HepG2 (cell line): Measurements from ENCODE around the gene MRRF. TPM values are rescaled to one million over a fixed set of nuclear protein-coding genes. Genes with fewer than 3 reads are reported as not detected.

ENCODE experiments used
- ATAC-seq: fragments of 200-7000 bp; cut with Tn5 transposase; 3 replicates; pipeline ENCODE4 v1.9.1; 2020; ENCODE audit warnings: mild to moderate bottlenecking, moderate library complexity
- BruUV-seq: library from RNA; stranded (reverse); fragments of 400-500 nt; replicated peaks from 2 replicates; lab custom pipeline; 2021; lab: Mats Ljungman, UMichigan
- CTCF ChIA-PET: fragments of 300-600 bp; formaldehyde crosslinking; extraction: SDS; loops from one replicate; lab custom pipeline; 2021; ENCODE audit warnings: low total read pairs, inconsistent platforms, low intra/inter-chr PET ratio; lab: Yijun Ruan, JAX
- POLR2A ChIA-PET: fragments of 350-600 bp; sonication (Branson Sonifier 250); formaldehyde crosslinking; loops from one replicate; lab custom pipeline; 2020; ENCODE audit warnings: antibody characterized with exemption, inconsistent platforms; lab: Yijun Ruan, JAX
- DNase-seq: peaks from one replicate; pipeline ENCODE4 v3.0.0-alpha.2; 2015; ENCODE audit warnings: low spot score
- FAIRE-seq: peaks from 3 replicates; lab custom pipeline; 2011; peaks lifted over from hg19 to GRCh38; lab: Jason Lieb, UNC
- H2AFZ ChIP-seq: one replicate; pipeline ENCODE4 v1.6.1; 2011; ENCODE audit warnings: low read length, inconsistent platforms
- H3K27ac ChIP-seq: fragments of 300-600 bp; 3 replicates; pipeline ENCODE4 v1.8.0; 2011; ENCODE audit warnings: mixed run types, mild to moderate bottlenecking, mixed read lengths, low read length, inconsistent platforms; ENCODE audit not compliant: insufficient read depth; ENCODE audit errors: extremely low read length
- H3K27me3 ChIP-seq, 2 experiments: fragments of 200-600 bp in 1 of 2; 2 replicates in 1 of 2; 3 replicates in 1 of 2; pipeline versions ENCODE4 v1.6.0 to v1.8.0; 2011; ENCODE audit warnings: low read length in 2 of 2, mild to moderate bottlenecking in 2 of 2, moderate library complexity in 2 of 2, inconsistent platforms in 1 of 2; ENCODE audit not compliant: insufficient read depth in 2 of 2, control insufficient read depth in 1 of 2
- H3K36me3 ChIP-seq, 2 experiments: fragments of 200-600 bp in 1 of 2; replicated peaks in 1 of 2; 2 replicates in 1 of 2; 3 replicates in 1 of 2; pipeline versions ENCODE4 v1.5.1 to v1.8.0; 2011; ENCODE audit warnings: low read length in 2 of 2, inconsistent platforms in 1 of 2; ENCODE audit not compliant: insufficient read depth in 2 of 2, control insufficient read depth in 1 of 2
- H3K4me1 ChIP-seq: 2 replicates; pipeline ENCODE4 v1.5.1; 2012; ENCODE audit warnings: low read length, inconsistent platforms; ENCODE audit not compliant: insufficient read depth
- H3K4me2 ChIP-seq: 2 replicates; pipeline ENCODE4 v1.6.0; 2011; ENCODE audit warnings: low read depth, low read length, inconsistent platforms
- H3K4me3 ChIP-seq, 3 experiments: fragments of 200-600 bp in 1 of 3; sonication (generic), shearing (Covaris generic) in 1 of 3; replicated peaks in 1 of 3; 2 replicates each; pipeline ENCODE4 v1.5.1; 2011 to 2016; ENCODE audit warnings: low read length in 3 of 3, inconsistent platforms in 2 of 3, low read depth in 2 of 3, mild to moderate bottlenecking in 2 of 3, control low read depth in 1 of 3, mixed read lengths in 1 of 3; ENCODE audit not compliant: insufficient read depth in 1 of 3
- H3K79me2 ChIP-seq: one replicate; pipeline ENCODE4 v1.6.1; 2011; ENCODE audit warnings: low read length, inconsistent platforms; ENCODE audit not compliant: insufficient read depth
- H3K9ac ChIP-seq: 2 replicates; pipeline ENCODE4 v1.6.0; 2011; ENCODE audit warnings: mild to moderate bottlenecking, low read depth, low read length, inconsistent platforms; ENCODE audit not compliant: insufficient read depth
- H3K9me3 ChIP-seq: 2 replicates; pipeline ENCODE4 v1.5.1; 2012; ENCODE audit warnings: mild to moderate bottlenecking, low read length
- H4K20me1 ChIP-seq: 2 replicates; pipeline ENCODE4 v1.6.0; 2011; ENCODE audit warnings: inconsistent platforms, mild to moderate bottlenecking, low read length, moderate library complexity; ENCODE audit not compliant: insufficient read depth
- ATAD3A ChIP-seq: sonication (generic); formaldehyde crosslinking; IDR thresholded peaks from 2 replicates; pipeline ENCODE4 v1.4.0; 2020; ENCODE audit warnings: missing genetic modification reagents
- JUND ChIP-seq: sonication (generic); formaldehyde crosslinking; IDR thresholded peaks from 2 replicates; pipeline ENCODE4 v1.8.0; 2022; ENCODE audit warnings: mild to moderate bottlenecking, missing genetic modification reagents
- KDM6A ChIP-seq: IDR thresholded peaks from 2 replicates; pipeline ENCODE4 v1.6.1; 2016; ENCODE audit warnings: low read depth
- MYNN ChIP-seq: sonication (generic); formaldehyde crosslinking; IDR thresholded peaks from 2 replicates; pipeline ENCODE4 v1.4.0; 2020; ENCODE audit warnings: mild to moderate bottlenecking, low read depth, missing genetic modification reagents
- ZBTB20 ChIP-seq: sonication (generic); formaldehyde crosslinking; IDR thresholded peaks from 2 replicates; pipeline ENCODE4 v1.8.1; 2023; ENCODE audit warnings: missing genetic modification reagents, low read depth, mild to moderate bottlenecking, borderline replicate concordance
- ZFP90 ChIP-seq: sonication (generic); formaldehyde crosslinking; IDR thresholded peaks from 2 replicates; pipeline ENCODE4 v1.8.0; 2022; ENCODE audit warnings: missing genetic modification reagents, mild to moderate bottlenecking, inconsistent platforms, borderline replicate concordance
- ZMYM2 ChIP-seq: sonication (generic); formaldehyde crosslinking; IDR thresholded peaks from 2 replicates; pipeline ENCODE4 v1.8.0; 2022; ENCODE audit warnings: mild to moderate bottlenecking, missing genetic modification reagents
- ZNF3 ChIP-seq: IDR thresholded peaks from 2 replicates; pipeline ENCODE4 v1.7.0; 2017; ENCODE audit warnings: inconsistent platforms
- ZNF484 ChIP-seq: sonication (generic); formaldehyde crosslinking; IDR thresholded peaks from 2 replicates; pipeline ENCODE4 v1.5.1; 2020; ENCODE audit warnings: mild to moderate bottlenecking, low read depth, missing genetic modification reagents, borderline replicate concordance
- ZNF530 ChIP-seq: sonication (generic); formaldehyde crosslinking; IDR thresholded peaks from 2 replicates; pipeline ENCODE4 v1.5.0; 2020; ENCODE audit warnings: low read depth, mild to moderate bottlenecking, missing genetic modification reagents
- ZNF749 ChIP-seq: sonication (generic); formaldehyde crosslinking; IDR thresholded peaks from 2 replicates; pipeline ENCODE4 v1.8.0; 2022; ENCODE audit warnings: mild to moderate bottlenecking, missing genetic modification reagents, moderate library complexity, borderline replicate concordance
- WGBS: methylation state at CpG from one replicate; pipeline ENCODE4 v1.1.6; 2017; ENCODE audit warnings: low lambda C conversion rate; 5-methylcytosine and 5-hydroxymethylcytosine counted together
- in situ Hi-C: cut with HindIII; loops from 2 replicates; pipeline ENCODE4 v1.10.0; 2017; ENCODE audit warnings: low pct_unique_long_range_greater_than_20kb; ENCODE audit not compliant: extremely low pct_ligation_motif_present
- intact Hi-C: fragments of 100-400 bp; cut with micrococcal nuclease; formaldehyde crosslinking; loops from one replicate; pipeline ENCODE4 v1.10.0; 2022; ENCODE audit not compliant: unreplicated experiment
- polyA plus RNA-seq, 8 experiments: library from polyadenylated mRNA; depleted of rRNA in 3 of 8; stranded (reverse) in 7 of 8; unstranded in 1 of 8; fragments of >200 nt; fragmentation: Illumina TruSeq in 4 of 8; extraction: Trizol in 4 of 8; gene quantifications; 2 replicates each; pipeline versions ENCODE4 v1.2.1 to v1.2.3, GENCODE V29; 2011 to 2016; ENCODE audit warnings: low read depth in 4 of 8, missing spikeins in 1 of 8, mixed read lengths in 1 of 8; ENCODE audit not compliant: insufficient read depth in 1 of 8
- total RNA-seq, 5 experiments: library from RNA; depleted of rRNA; stranded (reverse); fragments of >200 nt; fragmentation: Illumina TruSeq; extraction: Trizol; gene quantifications; 2 replicates each; pipeline ENCODE4 v1.2.3, GENCODE V29; 2016; ENCODE audit warnings: low read depth in 1 of 5
- TF ChIP-seq, protein P1 (sequence below): IDR thresholded peaks from 2 replicates; pipeline ENCODE4 v1.6.1; 2016
- TF ChIP-seq, protein P2 (sequence below): IDR thresholded peaks from 2 replicates; pipeline ENCODE4 v1.6.1; 2018; ENCODE audit warnings: missing genetic modification reagents, mild to moderate bottlenecking, missing compliant biosample characterization
- TF ChIP-seq, protein P3 (sequence below): IDR thresholded peaks from 2 replicates; pipeline ENCODE4 v1.6.1; 2016; ENCODE audit warnings: missing genetic modification reagents, missing compliant biosample characterization
- TF ChIP-seq, protein P4 (sequence below), 2 experiments: sonication (generic) in 1 of 2; formaldehyde crosslinking in 1 of 2; IDR thresholded peaks; 2 replicates each; pipeline versions ENCODE4 v1.4.0 to v1.6.1; 2018 to 2020; ENCODE audit warnings: missing genetic modification reagents in 2 of 2, borderline replicate concordance in 1 of 2, low read depth in 1 of 2, mild to moderate bottlenecking in 1 of 2, missing biosample characterization in 1 of 2
- TF ChIP-seq, protein P5 (sequence below): sonication (generic); formaldehyde crosslinking; IDR thresholded peaks from 2 replicates; pipeline ENCODE4 v1.4.0; 2020; ENCODE audit warnings: missing genetic modification reagents
- TF ChIP-seq, protein P6 (sequence below): IDR thresholded peaks from 2 replicates; pipeline ENCODE4 v1.6.1; 2016; ENCODE audit warnings: mild to moderate bottlenecking

MRRF gene
- total and polyA plus RNA-seq, 2 of the 13 experiments (the other 11 are each of a cell fraction or from before 2014, with no cell fraction given): 37.3 to 44.3 TPM

DNA sequence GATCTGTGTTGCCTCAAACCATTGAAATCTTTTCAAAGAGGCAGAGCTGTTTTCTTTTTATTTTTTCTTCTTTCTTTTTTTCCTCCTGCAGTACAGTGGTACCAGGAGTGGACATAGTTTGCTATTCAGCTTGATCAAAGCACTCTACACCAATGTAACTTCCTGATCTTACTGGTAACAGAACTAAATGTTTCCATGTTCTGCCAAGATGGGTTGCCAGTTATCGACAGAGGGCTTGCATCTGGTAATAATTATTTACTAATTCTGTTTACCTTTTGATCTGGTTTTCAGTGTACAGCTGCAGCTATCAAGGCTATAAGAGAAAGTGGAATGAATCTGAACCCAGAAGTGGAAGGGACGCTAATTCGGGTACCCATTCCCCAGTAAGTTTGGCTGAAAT is 26.8 kb downstream of the MRRF start:
- CTCF ChIA-PET: no interaction called here
- no peaks in the 10 kb centered on the region for H3K27me3 ChIP-seq
- no peaks in the 10 kb centered on the region for H3K79me2 ChIP-seq
- no peak overlapping the region for H3K9ac ChIP-seq
- no peak overlapping the region for H3K27ac ChIP-seq
- H3K4me2 ChIP-seq: no peak overlapping the region
- ATAC-seq (no peak), FAIRE-seq (no peak), DNase-seq (no peak)
- H3K36me3 ChIP-seq: peaks cover 17 to 68% of the 10 kb centered on the region in 2 experiments
- H3K4me3 ChIP-seq: no peak overlapping the region
- no TSS peak for BruUV-seq
- WGBS: 95% methylated on average over 3 of the region's 3 CpGs
- intact Hi-C loops: no loop called here
- H3K4me1 ChIP-seq: no peaks in the 10 kb centered on the region
- H3K9me3 ChIP-seq: no peaks in the 10 kb centered on the region
- no peak overlapping the region for H2AFZ ChIP-seq
- no peaks in the 10 kb centered on the region for H4K20me1 ChIP-seq
- POLR2A ChIA-PET: no interaction called here
- in situ Hi-C loops: no loop called here
- TF ChIP-seq MYNN (CRISPR knock-in tag) (no peak), ZNF530 (CRISPR knock-in tag) (no peak), ZNF749 (no peak), JUND (CRISPR knock-in tag) (no peak), ZNF484 (no peak), ATAD3A (no peak), ZNF3 (no peak), ZMYM2 (CRISPR knock-in tag) (no peak), ZFP90 (no peak), ZBTB20 (CRISPR knock-in tag) (no peak), KDM6A (CRISPR knock-in tag) (no peak)
- TF ChIP-seq, protein P1, sequence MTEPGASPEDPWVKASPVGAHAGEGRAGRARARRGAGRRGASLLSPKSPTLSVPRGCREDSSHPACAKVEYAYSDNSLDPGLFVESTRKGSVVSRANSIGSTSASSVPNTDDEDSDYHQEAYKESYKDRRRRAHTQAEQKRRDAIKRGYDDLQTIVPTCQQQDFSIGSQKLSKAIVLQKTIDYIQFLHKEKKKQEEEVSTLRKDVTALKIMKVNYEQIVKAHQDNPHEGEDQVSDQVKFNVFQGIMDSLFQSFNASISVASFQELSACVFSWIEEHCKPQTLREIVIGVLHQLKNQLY (CRISPR knock-in tag): no peak
- TF ChIP-seq, protein P2, sequence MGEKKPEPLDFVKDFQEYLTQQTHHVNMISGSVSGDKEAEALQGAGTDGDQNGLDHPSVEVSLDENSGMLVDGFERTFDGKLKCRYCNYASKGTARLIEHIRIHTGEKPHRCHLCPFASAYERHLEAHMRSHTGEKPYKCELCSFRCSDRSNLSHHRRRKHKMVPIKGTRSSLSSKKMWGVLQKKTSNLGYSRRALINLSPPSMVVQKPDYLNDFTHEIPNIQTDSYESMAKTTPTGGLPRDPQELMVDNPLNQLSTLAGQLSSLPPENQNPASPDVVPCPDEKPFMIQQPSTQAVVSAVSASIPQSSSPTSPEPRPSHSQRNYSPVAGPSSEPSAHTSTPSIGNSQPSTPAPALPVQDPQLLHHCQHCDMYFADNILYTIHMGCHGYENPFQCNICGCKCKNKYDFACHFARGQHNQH (CRISPR knock-in tag): no peak
- TF ChIP-seq, protein P3, sequence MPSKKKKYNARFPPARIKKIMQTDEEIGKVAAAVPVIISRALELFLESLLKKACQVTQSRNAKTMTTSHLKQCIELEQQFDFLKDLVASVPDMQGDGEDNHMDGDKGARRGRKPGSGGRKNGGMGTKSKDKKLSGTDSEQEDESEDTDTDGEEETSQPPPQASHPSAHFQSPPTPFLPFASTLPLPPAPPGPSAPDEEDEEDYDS (CRISPR knock-in tag): no peak
- TF ChIP-seq, protein P4, sequence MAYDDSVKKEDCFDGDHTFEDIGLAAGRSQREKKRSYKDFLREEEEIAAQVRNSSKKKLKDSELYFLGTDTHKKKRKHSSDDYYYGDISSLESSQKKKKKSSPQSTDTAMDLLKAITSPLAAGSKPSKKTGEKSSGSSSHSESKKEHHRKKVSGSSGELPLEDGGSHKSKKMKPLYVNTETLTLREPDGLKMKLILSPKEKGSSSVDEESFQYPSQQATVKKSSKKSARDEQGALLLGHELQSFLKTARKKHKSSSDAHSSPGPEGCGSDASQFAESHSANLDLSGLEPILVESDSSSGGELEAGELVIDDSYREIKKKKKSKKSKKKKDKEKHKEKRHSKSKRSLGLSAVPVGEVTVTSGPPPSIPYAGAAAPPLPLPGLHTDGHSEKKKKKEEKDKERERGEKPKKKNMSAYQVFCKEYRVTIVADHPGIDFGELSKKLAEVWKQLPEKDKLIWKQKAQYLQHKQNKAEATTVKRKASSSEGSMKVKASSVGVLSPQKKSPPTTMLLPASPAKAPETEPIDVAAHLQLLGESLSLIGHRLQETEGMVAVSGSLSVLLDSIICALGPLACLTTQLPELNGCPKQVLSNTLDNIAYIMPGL (CRISPR knock-in tag; IDR thresholded peaks at IDR 0.05; ENCODE audit: borderline replicate concordance in 1 of 2, low read depth in 1 of 2): no peak
- TF ChIP-seq, protein P5, sequence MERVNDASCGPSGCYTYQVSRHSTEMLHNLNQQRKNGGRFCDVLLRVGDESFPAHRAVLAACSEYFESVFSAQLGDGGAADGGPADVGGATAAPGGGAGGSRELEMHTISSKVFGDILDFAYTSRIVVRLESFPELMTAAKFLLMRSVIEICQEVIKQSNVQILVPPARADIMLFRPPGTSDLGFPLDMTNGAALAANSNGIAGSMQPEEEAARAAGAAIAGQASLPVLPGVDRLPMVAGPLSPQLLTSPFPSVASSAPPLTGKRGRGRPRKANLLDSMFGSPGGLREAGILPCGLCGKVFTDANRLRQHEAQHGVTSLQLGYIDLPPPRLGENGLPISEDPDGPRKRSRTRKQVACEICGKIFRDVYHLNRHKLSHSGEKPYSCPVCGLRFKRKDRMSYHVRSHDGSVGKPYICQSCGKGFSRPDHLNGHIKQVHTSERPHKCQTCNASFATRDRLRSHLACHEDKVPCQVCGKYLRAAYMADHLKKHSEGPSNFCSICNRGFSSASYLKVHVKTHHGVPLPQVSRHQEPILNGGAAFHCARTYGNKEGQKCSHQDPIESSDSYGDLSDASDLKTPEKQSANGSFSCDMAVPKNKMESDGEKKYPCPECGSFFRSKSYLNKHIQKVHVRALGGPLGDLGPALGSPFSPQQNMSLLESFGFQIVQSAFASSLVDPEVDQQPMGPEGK (CRISPR knock-in tag): no peak
- TF ChIP-seq, protein P6, sequence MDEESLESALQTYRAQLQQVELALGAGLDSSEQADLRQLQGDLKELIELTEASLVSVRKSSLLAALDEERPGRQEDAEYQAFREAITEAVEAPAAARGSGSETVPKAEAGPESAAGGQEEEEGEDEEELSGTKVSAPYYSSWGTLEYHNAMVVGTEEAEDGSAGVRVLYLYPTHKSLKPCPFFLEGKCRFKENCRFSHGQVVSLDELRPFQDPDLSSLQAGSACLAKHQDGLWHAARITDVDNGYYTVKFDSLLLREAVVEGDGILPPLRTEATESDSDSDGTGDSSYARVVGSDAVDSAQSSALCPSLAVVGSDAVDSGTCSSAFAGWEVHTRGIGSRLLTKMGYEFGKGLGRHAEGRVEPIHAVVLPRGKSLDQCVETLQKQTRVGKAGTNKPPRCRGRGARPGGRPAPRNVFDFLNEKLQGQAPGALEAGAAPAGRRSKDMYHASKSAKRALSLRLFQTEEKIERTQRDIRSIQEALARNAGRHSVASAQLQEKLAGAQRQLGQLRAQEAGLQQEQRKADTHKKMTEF (CRISPR knock-in tag): no peak
